GM23338 (cell line): ENCODE measurements around the gene STARD3.

Experiments
- CREB1 ChIP-seq: fragments of 250-450 bp; sonication (Bioruptor Pico); IDR thresholded peaks from 2 replicates; pipeline ENCODE4 v1.5.0; 2020; ENCODE audit warnings: low read depth, mild to moderate bottlenecking, moderate library complexity
- ETS1 ChIP-seq: IDR thresholded peaks from 2 replicates; pipeline ENCODE4 v1.6.1; 2016; ENCODE audit warnings: antibody characterized with exemption
- EZH2 ChIP-seq: fragments of 200-600 bp; sonication (generic); IDR thresholded peaks from one replicate; pipeline ENCODE4 v1.8.0; 2017; ENCODE audit warnings: antibody characterized with exemption, mild to moderate bottlenecking, low read depth; ENCODE audit not compliant: unreplicated experiment
- EZH2phosphoT487 ChIP-seq: fragments of 200-600 bp; sonication (generic); IDR thresholded peaks from one replicate; pipeline ENCODE4 v1.8.1; 2018; ENCODE audit warnings: antibody characterized with exemption; ENCODE audit not compliant: unreplicated experiment
- JUNB ChIP-seq: IDR thresholded peaks from one replicate; pipeline ENCODE4 v1.6.1; 2016; ENCODE audit warnings: antibody characterized with exemption; ENCODE audit not compliant: unreplicated experiment
- POLR2AphosphoS5 ChIP-seq: IDR thresholded peaks from 2 replicates; pipeline ENCODE4 v1.6.1; 2016; ENCODE audit warnings: antibody characterized with exemption, low read depth
- REST ChIP-seq: IDR thresholded peaks from one replicate; pipeline ENCODE4 v1.6.1; 2018; ENCODE audit warnings: antibody characterized with exemption; ENCODE audit not compliant: unreplicated experiment
- STAT1 ChIP-seq: IDR thresholded peaks from one replicate; pipeline ENCODE4 v1.6.1; 2016; ENCODE audit warnings: antibody characterized with exemption; ENCODE audit not compliant: unreplicated experiment
- ZNF114 ChIP-seq: fragments of 250-450 bp; sonication (Bioruptor Pico); IDR thresholded peaks from 2 replicates; pipeline ENCODE4 v1.5.0; 2020; ENCODE audit warnings: mild to moderate bottlenecking, moderate library complexity
- ZNF331 ChIP-seq: fragments of 250-450 bp; sonication (Bioruptor Pico); IDR thresholded peaks from 2 replicates; pipeline ENCODE4 v1.5.0; 2020; ENCODE audit warnings: low read depth, mild to moderate bottlenecking, moderate library complexity
- TF ChIP-seq, protein P1 (sequence below), 2 experiments: fragments of 200-600 bp in 1 of 2; sonication (generic) in 1 of 2; conservative IDR thresholded peaks; 2 replicates each; pipeline versions ENCODE4 v1.5.1 to v1.6.1; 2016 to 2017; ENCODE audit warnings: antibody characterized with exemption in 2 of 2, low read depth in 2 of 2, mild to moderate bottlenecking in 2 of 2, moderate library complexity in 1 of 2

DNA sequence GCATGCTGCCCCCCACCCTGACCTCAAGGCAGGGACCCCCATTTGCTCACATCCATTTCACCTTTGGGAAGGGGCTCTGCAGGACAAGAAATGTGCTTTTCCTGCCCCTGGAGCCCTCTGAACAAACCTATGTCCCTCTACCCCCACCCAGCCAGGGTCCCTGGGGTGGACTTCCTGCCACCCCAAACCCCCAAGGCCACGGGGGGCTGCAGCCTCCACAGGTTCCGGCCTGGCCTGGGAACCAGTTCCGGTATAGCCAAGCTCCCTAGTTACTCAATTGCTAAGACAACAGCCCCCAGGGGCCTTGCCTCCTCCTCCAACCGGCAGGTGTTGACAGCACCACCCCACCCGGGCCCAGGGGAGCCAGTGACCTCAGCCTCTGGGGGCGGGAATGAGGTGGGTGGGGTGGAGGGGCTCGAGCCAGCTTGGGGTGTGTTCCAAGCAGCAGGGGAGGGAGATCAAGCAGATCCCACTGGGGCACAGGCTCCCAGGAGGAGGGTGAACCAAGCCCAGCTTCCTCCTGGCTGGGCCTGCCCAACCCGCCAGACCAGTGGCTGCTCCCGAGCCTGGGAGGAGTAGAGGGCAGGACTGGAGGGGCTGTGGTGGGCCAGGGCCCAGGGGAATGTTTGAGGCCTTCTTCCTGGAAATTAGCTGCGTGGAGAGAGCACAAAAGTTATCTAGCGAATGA, 37.9 kb downstream of the STARD3 start:
- TF ChIP-seq REST, result no peak
- TF ChIP-seq, protein P1, sequence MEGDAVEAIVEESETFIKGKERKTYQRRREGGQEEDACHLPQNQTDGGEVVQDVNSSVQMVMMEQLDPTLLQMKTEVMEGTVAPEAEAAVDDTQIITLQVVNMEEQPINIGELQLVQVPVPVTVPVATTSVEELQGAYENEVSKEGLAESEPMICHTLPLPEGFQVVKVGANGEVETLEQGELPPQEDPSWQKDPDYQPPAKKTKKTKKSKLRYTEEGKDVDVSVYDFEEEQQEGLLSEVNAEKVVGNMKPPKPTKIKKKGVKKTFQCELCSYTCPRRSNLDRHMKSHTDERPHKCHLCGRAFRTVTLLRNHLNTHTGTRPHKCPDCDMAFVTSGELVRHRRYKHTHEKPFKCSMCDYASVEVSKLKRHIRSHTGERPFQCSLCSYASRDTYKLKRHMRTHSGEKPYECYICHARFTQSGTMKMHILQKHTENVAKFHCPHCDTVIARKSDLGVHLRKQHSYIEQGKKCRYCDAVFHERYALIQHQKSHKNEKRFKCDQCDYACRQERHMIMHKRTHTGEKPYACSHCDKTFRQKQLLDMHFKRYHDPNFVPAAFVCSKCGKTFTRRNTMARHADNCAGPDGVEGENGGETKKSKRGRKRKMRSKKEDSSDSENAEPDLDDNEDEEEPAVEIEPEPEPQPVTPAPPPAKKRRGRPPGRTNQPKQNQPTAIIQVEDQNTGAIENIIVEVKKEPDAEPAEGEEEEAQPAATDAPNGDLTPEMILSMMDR (conservative IDR thresholded peaks at IDR 0.05; ENCODE audit: low read depth in 2 of 2), result no peak
- no peak for TF ChIP-seq EZH2
- no peak for TF ChIP-seq CREB1 (CRISPR knock-in tag)
- no peak for TF ChIP-seq POLR2AphosphoS5
- no peak for TF ChIP-seq EZH2phosphoT487
- TF ChIP-seq ETS1, result no peak
- TF ChIP-seq STAT1, result no peak
- TF ChIP-seq ZNF331, result no peak
- no peak for TF ChIP-seq JUNB
- no peak for TF ChIP-seq ZNF114 (CRISPR knock-in tag)
